Measurements from ENCODE around the gene KCNG4.

DNA sequence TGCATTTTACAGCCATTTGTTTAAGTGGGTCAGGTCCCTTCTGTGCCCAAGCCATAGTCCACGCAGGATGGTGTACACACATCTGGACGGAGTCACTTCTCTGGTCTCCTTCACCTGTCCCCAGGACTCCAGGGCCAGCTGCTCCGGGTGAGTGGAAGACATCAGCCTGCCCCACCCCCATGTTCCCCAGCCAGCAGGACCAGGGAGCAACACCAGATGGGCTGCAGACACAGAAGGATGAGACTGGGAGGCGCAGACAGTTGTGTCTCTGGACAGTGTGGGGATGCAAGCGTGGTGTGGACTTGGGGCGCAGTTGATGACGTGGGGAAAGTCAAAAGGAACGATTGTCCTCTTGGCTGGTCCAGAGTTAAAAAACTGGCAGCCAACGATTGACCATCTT is 30.3 kb upstream of the KCNG4 start:
- TF ChIP-seq, protein P1, sequence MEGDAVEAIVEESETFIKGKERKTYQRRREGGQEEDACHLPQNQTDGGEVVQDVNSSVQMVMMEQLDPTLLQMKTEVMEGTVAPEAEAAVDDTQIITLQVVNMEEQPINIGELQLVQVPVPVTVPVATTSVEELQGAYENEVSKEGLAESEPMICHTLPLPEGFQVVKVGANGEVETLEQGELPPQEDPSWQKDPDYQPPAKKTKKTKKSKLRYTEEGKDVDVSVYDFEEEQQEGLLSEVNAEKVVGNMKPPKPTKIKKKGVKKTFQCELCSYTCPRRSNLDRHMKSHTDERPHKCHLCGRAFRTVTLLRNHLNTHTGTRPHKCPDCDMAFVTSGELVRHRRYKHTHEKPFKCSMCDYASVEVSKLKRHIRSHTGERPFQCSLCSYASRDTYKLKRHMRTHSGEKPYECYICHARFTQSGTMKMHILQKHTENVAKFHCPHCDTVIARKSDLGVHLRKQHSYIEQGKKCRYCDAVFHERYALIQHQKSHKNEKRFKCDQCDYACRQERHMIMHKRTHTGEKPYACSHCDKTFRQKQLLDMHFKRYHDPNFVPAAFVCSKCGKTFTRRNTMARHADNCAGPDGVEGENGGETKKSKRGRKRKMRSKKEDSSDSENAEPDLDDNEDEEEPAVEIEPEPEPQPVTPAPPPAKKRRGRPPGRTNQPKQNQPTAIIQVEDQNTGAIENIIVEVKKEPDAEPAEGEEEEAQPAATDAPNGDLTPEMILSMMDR (IDR thresholded peaks at IDR 0.05; ENCODE audit: extremely low read depth in 1 of 2, insufficient read depth in 1 of 2, low read depth in 1 of 2, low read length in 2 of 2), result no peak
- TF ChIP-seq POLR2A (IDR thresholded peaks at IDR 0.05; ENCODE audit: low read depth, low read length), result no peak
- no peak for TF ChIP-seq POLR2AphosphoS5 (IDR thresholded peaks at IDR 0.05; ENCODE audit: insufficient read depth, low read depth, low read length)
- TF ChIP-seq, protein P2, sequence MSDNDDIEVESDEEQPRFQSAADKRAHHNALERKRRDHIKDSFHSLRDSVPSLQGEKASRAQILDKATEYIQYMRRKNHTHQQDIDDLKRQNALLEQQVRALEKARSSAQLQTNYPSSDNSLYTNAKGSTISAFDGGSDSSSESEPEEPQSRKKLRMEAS (IDR thresholded peaks at IDR 0.05; ENCODE audit: insufficient read depth, insufficient read length), result no peak
- no peak for TF ChIP-seq EZH2 (IDR thresholded peaks at IDR 0.05; ENCODE audit: borderline replicate concordance, low read depth, low read length, severe bottlenecking)
